NCI-H2081 treated with DMSO at 0.1 percent for 48 hours (cell line): ENCODE results near the gene DCST2.

Source experiments
- DNase-seq: peaks from one replicate; lab custom pipeline; 2025; lab: John Stamatoyannopoulos, UW

The DCST2 gene

DNA sequence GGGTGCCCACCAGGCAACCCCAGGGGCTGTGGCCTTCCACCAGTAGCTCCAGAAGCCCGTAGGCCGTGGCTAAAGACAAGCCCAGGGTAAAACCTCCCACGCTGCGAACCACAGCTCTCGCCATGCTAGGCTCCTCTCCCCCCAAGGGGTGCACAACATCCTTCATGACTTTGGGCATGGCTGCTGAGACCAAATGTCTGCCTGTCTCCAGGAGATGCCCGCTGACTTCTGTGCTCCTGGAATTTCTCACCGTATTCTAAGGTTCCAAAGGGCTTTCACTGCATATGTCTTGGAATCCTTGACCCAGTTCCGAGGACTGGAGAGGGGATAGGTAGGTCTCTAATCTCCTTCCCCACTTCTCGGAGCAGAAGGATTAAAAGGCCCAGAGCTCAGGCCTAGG lies at the start of gene DCST2, which contains the start of gene DCST1:
TSS of gene DCST2 (minus strand) at position 258 of the 400 bp plus-strand sequence. CDS start at position 178, 80 bp downstream.
TSS of gene DCST1 (plus strand) at position 301 of the 400 bp plus-strand sequence. CDS start 213 bp downstream, outside the sequence.
- DNase-seq = no peak

DNA sequence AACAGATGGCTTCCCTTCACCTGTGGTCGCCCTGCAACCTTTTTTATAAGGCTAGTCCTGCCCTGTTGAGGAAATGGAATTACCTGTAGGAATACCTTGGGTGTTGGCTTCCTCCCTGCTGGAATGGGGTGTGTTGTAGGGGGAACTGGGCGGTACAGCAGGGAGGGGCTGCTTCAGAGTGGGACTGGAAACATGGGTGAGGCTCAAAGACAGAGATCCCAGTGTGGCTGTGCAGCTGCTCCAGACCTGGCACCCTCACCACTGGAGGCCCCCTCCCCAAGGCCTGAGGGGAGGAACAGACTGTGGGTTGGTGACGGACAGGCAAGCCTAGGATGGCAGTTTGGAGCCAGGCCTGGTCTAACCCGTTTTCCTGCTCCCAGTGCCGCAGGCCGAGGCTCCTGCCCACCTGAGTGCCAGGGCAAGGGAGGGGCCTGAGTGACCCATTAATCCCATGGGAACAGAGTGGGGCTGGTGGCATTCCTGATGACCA lies 49.5 kb upstream of the DCST2 start:
- no peak for DNase-seq

DNA sequence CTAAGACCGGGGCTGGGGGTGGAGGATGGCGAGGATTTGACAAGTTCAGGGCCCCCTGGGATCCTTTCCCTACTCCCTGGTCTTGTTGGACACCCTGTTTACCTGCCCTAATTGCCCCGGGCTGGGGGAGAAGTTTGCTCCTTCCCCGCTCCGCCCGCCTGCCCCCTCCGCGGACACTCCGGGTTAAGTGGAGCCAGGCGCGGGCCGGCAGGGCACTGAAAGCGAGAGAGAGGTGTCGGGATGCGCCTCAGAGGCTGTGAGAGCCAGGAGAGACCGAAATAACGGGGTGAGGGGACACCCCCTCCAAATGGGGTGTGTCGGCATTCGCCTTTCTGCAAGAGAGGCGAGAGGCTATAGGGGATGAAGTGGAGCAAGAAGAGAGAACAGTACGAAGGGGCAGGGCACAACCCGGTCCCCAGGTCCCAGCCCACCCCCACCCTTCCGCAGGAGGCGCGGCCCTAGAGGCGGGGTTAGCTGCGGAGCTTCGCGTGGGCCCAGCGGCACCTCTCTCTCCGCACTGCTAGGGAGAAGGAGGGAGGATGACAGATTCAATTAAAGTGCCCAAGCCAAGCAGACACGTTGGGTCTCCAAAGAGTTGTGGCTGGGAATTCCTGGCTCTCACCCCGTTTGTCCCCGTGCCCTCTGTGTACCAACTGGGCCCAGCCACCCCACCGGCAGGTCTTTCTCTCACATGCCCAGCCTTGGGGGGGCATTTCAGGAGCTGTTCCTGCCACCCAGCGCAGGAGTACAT lies 48.9 kb upstream of the DCST2 start:
- DNase-seq = no peak

- no peak for DNase-seq
These were observed 48.1 kb upstream of the DCST2 start for GRCh38 chr1:155081472-155082300.

DNA sequence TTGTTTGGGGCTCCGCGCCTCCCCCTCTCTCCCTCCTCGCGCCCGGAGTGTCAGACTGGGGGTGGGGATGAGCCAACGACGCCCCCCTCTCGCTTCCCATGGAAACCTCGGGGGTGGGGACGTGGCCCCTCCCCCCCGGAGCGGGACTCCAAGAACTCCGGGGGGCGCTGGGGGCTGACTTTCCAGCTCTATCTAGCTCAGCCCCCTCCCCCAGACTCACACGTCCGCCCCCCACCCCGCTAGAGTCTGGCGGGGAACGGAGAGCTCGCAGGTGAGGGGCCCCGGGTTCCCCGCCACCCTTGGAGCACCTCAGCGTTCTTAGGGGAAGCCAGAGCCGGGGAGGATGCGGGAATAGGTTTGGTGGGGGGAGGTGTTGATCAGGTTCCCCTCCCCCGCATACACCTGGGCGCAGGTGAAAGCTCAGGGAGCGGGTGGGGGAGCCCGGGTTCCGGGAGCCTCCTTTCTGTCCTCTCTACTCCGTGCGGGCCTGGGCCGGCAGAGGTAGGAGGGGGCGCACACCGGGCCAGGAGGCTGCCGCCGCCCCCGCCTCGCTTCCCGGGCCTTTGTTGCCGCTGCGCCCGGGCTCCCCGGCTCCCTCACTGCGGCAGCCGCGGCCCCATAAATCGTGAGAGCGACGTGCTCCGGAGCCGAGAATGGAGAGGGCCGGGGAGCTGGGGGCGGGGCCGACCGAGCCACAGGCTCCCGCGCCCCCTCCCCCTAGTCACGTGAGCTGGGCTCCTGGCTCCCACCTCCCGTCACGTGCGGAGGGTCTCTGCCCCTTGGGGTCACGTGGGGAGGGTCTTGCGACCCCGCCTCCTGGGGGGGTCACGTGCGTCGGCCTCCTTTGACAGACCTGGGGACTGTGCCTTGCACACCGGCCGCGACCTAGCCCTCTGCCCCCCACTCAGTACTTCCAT lies 47.0 kb upstream of the DCST2 start:
- DNase-seq = no peak

DNA sequence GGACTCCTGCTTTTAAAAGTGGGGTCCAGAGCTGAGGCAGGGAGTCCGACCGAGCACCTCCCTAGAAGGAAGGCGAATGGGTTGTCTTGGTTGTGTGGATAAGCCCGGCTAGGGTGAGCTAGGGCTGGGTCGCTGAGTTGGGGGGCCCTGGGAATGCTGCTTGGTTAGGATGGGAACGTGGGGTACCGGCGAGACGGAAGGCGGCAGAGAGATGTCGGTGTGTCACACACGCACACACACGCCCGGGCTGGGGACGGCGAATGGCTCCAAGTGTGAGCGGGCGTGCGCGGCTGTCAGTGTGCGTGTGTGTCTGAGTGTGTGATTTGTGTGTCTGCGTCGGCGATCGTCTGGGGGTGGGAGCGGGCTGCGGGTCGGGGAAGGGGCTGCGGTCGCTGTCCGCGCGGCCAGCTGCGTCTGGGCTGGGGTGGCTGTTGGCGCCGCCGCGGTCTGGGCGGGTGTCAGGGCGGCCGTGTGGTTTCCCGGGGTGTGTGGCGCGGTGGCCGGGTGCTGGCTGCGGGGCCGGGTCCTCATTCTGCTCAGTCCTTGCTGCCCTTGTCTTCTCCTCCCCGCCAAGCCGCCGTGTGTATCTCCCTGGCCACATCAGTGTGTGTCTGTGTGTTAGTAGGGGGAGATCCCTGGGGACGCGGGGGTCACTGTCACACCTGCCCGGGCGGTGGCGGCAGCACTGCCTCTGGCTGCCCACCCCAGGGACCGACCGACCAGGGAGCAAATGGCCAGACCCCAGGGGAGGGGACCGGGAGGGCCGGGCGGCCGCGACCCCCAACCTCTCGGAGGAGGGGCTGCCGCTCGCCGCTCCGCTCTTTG lies 46.1 kb upstream of the DCST2 start:
- no peak for DNase-seq

DNA sequence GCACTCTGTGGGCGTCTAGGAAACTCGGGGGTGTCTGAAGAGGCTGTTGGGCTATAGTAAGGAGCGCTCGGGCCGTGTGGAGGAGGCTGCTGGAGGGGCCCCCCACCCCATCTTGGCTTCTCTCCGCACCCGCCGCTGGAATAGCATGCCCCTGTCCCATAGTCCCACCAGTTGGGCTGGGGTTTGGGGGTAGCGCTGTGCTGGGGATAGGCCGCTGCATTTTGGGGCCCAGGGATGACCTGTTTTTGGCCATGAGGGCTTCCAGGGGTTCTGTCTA lies 45.6 kb upstream of the DCST2 start:
- no peak for DNase-seq

DNA sequence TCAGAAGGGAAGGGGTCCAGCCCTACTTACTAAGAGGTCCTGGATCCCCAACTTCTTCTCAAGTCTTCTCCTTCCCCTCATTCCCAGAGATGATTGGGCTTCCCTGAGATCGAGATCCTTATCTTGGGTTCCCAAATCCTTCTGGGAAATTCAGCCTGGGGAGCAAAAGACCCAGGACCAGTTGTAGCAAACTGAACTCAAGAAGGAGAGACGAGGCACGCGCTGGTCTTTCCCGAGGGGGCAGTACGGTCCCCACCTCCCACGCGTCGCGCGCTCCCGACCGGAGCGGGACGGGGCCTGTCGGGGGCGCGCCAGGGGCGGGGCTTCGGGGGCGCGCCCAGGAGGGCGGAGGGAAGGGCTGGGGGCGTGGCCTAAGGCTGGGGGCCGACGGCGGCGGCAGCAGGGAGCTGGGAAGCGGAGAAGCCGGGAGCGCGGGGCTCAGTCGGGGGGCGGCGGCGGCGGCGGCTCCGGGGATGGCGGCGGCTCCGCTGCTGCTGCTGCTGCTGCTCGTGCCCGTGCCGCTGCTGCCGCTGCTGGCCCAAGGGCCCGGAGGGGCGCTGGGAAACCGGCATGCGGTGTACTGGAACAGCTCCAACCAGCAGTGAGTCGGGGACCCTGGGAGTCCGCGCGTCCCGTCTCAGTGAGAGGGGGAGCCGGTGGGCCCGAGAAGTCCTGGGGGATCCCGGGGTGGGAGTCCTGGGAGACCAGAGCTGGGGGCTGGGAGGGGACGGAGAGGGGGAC lies 45.1 kb upstream of the DCST2 start, which contains the start of gene EFNA3:
TSS of gene EFNA3 (plus strand) at position 369 of the 741 bp plus-strand sequence. CDS start at position 474, 105 bp downstream.
- DNase-seq = no peak

DNA sequence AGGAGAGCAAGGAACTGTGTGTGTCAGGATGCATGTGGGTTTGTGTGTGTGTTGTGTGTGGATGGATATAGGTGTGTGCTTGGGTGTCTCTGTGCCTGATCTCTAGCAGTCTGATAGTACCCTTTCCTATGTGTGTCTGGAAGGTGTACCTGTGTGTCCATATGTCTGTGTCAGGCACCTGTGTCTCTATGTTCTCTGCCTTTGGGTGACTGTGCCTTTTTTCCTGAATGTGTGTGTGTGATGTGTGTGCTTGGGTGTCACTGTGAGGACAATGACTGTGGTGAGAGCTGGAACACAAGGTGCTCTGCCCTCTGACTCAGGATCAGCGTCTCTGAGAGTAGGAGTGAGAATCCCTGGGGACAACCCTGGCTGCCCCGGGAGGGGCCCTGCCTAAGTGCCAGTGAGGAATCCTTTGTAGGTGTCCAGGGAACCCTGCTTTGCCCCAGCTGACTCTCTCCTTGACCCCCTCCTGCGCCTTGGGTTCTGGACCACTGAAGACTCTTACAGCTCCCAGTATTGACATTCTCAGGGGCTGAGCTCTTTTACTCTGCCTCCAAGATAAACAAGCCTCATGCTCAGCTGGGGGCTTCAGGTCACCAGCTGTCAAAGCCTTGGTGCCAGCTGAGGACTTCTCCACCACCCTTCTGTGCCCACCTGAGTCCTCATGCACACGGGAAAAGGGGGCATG lies 44.3 kb upstream of the DCST2 start:
- DNase-seq = no peak

- DNase-seq = no peak
These were observed 43.8 kb upstream of the DCST2 start for GRCh38 chr1:155077346-155077745.

- DNase-seq = no peak
These were observed 42.8 kb upstream of the DCST2 start for GRCh38 chr1:155076371-155076770.

- DNase-seq = no peak
These were observed 42.0 kb upstream of the DCST2 start for GRCh38 chr1:155075535-155075934.

DNA sequence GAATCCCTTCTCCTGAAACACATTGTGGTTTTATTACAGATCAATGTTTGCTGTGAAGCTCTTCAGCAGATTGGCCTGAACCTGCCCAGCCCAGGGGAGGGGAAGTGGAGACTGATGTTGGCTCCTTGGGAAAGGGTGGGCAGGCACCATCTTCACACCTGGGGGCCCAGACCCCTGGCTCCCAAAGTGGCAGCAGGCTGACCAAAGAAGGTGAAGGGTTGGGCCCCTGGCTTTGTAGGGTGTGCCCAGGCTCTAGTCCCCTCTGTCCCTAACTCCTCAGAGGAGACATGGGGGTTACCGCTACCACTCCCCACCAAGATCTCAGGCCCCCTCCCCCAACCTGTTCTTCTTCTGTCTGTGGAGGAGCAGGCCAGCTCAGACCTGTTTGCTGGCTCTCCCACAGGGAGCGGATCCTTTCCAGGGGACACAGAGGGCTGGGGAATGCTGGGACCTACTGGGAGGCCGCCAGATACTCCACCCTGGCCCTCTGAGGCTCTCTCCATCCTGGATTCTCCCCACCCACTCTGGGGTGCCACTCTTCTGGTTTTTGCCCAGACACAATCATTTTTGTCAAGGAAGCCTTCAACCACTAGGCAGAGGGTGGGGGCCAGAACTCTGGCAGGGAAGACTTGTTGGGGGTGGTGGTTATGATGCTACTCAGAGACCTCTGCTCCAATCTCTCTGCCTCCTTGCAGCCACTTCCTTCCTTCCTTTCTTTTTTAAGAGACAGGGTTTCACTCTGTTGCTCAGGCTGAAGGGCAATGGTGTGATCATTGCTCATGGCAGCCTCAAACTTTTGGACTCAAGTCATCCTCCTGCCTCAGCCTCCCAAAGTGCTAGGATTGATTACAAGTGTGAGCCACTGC lies 40.0 kb upstream of the DCST2 start:
- no peak for DNase-seq

DNA sequence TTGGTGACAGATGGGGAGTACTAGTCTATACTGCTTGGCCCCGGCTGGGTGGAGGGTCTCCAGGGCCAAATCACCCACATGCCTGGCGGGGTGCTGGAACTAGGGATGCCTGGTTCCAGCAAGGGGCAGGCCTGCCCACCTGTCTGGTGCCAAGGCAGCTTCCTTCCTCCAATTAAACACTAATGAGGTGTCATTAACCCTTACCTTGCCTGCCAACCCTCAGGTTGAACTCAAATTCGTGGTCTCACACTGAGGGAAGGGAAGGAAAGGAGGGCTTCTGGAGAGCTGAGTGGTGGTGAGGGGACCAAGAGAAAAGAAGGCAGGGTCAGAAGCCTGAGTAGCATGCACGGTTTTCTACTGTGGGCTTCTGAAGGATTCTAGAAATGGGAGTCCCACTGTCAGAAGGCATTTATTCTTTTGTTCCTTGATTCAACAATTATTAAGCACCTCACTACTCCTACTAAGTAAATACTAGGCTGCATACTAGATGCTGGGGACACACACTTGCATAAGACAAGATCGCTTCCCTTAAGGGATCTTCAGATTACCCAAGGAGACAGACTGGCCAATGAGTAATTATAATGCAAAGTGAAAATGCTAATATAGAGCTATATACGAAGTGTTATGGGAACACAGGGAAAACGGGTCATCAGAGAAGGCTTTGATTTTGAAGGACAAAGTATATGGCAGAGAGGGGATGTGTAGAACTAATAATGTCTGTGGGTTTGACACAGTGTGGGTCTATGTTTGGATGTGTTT lies 39.1 kb upstream of the DCST2 start:
- no peak for DNase-seq

GRCh38 chr1:155071701-155072100 lies 38.1 kb upstream of the DCST2 start:
- no peak for DNase-seq

- no peak for DNase-seq
These were observed 37.4 kb upstream of the DCST2 start for GRCh38 chr1:155070721-155071569.

DNA sequence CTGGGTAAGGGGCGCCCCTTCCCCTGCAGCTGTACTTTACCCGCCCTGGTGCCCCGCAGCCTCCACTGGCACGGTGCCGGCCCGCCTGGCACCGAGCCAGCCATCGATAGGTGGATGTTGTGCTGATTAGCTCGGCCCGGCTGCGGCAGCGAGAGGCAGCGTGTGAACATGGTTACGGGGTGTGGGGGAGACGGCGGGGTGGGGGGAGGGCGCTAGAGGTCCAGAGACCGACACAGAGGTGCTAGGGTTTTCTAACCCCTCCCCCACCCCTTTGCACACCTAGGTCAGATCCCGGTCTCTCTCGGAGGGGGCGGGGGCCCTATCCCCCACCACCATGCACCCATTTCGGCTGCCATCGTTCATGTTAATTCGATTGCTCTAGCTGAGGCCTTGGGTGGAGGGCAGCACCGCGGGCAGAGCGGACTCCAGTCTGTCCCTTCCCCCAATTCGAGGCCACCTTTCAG lies 36.6 kb upstream of the DCST2 start:
- no peak for DNase-seq
